Thoracic aorta (tissue), 2 donors: ENCODE measurements around the gene SAMD13. TPM values are rescaled to one million over a fixed set of nuclear protein-coding genes. Genes with fewer than 3 reads are reported as not detected.

ENCODE experiments used
- ATAC-seq: fragments of 150-250 bp; one replicate; pipeline ENCODE4 v1.8.0; 2017; ENCODE audit warnings: low read depth; ENCODE audit not compliant: insufficient number of reproducible peaks, low FRiP score
- DNase-seq: peaks from one replicate; pipeline ENCODE4 v3.0.0-alpha.2; 2020; ENCODE audit warnings: low spot score
- H3K27ac ChIP-seq, 2 donors: fragments of 200-600 bp; sonication (generic); 1 replicate in 1 of 2; 2 replicates in 1 of 2; pipeline ENCODE4 v1.5.1; 2016; ENCODE audit warnings: mild to moderate bottlenecking in 2 of 2, moderate library complexity in 2 of 2
- H3K27me3 ChIP-seq: fragments of 200-600 bp; sonication (generic); replicated peaks from 2 replicates; pipeline ENCODE4 v1.6.0; 2016; ENCODE audit warnings: mild to moderate bottlenecking; ENCODE audit not compliant: insufficient read depth
- H3K36me3 ChIP-seq: fragments of 200-600 bp; sonication (generic); one replicate; pipeline ENCODE4 v1.5.1; 2016
- H3K4me1 ChIP-seq, 2 donors: fragments of 200-600 bp; sonication (generic); 1 replicate in 1 of 2; 2 replicates in 1 of 2; pipeline versions ENCODE4 v1.5.1 to v1.6.0; 2016; ENCODE audit warnings: low read depth in 2 of 2, mild to moderate bottlenecking in 1 of 2; ENCODE audit not compliant: control insufficient read depth in 1 of 2
- H3K4me3 ChIP-seq: fragments of 200-600 bp; sonication (generic); 2 replicates; pipeline ENCODE4 v1.5.1; 2016; ENCODE audit warnings: mild to moderate bottlenecking
- H3K9me3 ChIP-seq: fragments of 200-600 bp; sonication (generic); 2 replicates; pipeline ENCODE4 v1.5.1; 2016
- CTCF ChIP-seq: fragments of 200-600 bp; sonication (generic); IDR thresholded peaks from one replicate; pipeline ENCODE4 v1.5.1; 2019; ENCODE audit warnings: antibody characterized with exemption
- total RNA-seq, 2 donors: library from RNA; depleted of rRNA; stranded (reverse); fragments of >200 nt; gene quantifications; one replicate each; pipeline versions ENCODE4 v1.1.0 to v1.2.3, GENCODE V29; 2016

SAMD13 gene
- total RNA-seq, 2 donors from 2014 or later = 0.95 to 1.8 TPM

DNA sequence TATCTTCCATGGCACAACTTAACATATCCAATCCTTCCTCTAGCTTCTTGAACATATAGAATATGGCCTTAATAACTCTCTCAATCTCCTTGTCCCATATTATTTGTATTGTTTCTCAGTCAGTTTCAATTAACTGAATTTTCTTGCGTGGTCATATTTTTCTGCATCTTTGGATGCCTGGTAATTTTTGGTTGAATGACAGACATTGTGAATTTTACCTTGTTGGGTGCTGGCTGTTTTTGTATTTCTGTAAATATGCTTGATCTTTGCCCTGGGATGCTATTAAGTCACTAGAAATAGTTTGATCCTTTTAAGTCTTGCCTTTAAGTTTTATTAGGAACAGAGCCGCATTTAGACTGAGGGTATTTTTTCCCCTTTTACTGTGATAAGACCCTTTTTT, 5.9 kb downstream of the SAMD13 start:
- Histone ChIP-seq H3K9me3 (peaks cover 4% of the 10 kb centered on the region), H3K4me3 (no peak overlapping the region), H3K36me3 (no peaks in the 10 kb centered on the region), H3K27ac (no peak overlapping the region), H3K4me1 (peaks cover 0 to 2% of the 10 kb centered on the region in 2 donors), H3K27me3 (no peaks in the 10 kb centered on the region)
- ATAC-seq (no peak), DNase-seq (no peak)
- no peak for TF ChIP-seq CTCF

DNA sequence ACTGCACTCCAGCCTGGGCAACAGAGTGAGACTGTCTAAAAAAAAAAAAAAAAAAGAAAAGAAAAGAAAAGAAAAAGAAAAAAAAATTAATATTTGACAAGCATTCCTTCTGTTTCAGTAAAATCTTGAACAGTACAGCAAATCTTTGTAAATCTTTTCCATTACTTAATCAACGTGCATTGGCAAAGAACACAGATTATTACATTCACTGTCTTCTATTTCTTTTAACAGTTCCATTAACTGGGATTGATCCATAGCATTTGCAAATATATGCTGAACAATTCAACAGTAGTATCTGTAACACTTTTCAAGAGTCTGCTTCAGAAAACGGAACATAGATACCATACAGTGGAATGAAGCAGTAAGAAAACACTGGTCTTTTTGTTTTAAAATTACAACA, 9.8 kb downstream of the SAMD13 start:
- peaks cover 5% of the 10 kb centered on the region for H3K9me3 ChIP-seq
- no peaks in the 10 kb centered on the region for H3K4me1 ChIP-seq
- H3K27me3 ChIP-seq = no peaks in the 10 kb centered on the region
- H3K4me3 ChIP-seq = no peak overlapping the region
- no peak for ATAC-seq
- no peaks in the 10 kb centered on the region for H3K36me3 ChIP-seq
- DNase-seq = no peak
- TF ChIP-seq CTCF = no peak
- H3K27ac ChIP-seq = no peak overlapping the region

DNA sequence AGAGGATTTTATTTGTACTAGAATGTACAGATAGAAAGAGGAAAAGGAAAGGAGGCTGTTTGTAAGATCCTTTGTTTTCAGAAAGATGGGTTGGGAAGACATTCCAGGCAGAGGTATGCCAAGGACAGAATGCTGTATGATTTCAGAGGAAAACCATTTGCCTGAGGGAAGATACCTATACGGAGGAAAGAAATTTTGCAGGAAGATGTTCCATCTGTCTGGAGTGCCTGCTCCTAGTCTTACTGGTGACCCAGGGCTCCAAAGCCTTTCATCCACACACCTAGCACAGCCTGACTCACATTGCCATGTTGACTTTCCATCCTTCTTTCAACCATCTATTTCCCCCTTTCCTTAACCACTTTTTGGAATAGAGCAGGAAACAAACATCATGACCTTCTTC, 18.2 kb downstream of the SAMD13 start:
- TF ChIP-seq CTCF = no peak
- H3K4me1 ChIP-seq = no peaks in the 10 kb centered on the region
- H3K27ac ChIP-seq = no peak overlapping the region
- no peak overlapping the region for H3K4me3 ChIP-seq
- no peaks in the 10 kb centered on the region for H3K36me3 ChIP-seq
- DNase-seq = no peak
- no peaks in the 10 kb centered on the region for H3K27me3 ChIP-seq
- ATAC-seq = no peak
- H3K9me3 ChIP-seq = peaks cover 5% of the 10 kb centered on the region

GRCh38 chr1:84327830-84328229, 26.3 kb downstream of the SAMD13 start:
- no peak for TF ChIP-seq CTCF
- H3K4me1 ChIP-seq = peaks cover 0 to 10% of the 10 kb centered on the region in 2 donors
- H3K4me3 ChIP-seq = no peak overlapping the region
- no peaks in the 10 kb centered on the region for H3K27me3 ChIP-seq
- ATAC-seq (no peak), DNase-seq (no peak)
- H3K27ac ChIP-seq = no peak overlapping the region
- H3K9me3 ChIP-seq = no peaks in the 10 kb centered on the region
- no peaks in the 10 kb centered on the region for H3K36me3 ChIP-seq

DNA sequence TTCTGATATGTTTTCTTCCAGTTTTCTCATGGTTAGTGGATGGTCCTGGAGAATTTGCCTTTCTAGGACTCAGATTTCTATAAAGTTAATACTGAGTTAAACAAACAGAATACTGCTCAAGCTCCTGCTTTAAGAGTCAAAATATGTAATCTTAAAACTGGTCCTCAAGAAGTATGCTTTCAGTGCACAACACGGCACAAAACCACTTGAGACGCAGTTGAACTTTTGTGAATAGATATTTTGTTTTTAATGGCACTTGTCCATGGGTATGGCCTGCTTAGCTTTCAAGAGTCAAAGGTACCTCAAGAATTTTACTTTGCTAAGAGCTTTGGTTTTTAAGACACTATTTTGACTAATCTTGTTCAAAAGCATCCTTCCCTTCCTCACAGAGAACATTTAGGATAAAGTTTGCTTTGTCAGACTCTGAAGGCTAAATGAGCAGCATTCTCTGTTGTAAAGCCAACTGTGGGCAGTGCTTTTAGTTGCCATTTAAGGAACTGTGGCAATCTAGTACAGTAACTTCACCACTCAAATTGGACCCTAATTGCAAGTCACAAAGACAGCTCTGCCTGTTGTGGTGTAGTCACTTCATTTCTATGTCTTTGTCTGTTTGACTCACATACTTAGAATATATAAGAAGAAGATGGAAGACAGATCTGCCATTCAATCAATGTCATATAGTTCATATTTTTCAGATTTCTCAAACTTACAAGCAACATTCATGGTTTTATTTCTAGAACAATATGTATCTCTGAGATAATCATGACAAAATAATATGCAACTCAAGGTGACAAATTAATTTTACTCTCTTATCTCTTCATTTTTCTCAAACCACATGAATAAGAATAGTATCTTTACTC, 28.8 kb downstream of the SAMD13 start:
- ATAC-seq (no peak), DNase-seq (no peak)
- Histone ChIP-seq H3K4me3 (no peak overlapping the region), H3K27ac (no peak overlapping the region), H3K4me1 (peaks cover 0 to 10% of the 10 kb centered on the region in 2 donors), H3K36me3 (no peaks in the 10 kb centered on the region), H3K9me3 (no peaks in the 10 kb centered on the region), H3K27me3 (no peaks in the 10 kb centered on the region)
- TF ChIP-seq CTCF = no peak
